H1 (cell line): ENCODE measurements around the gene PDX1. TPM values are rescaled to one million over a fixed set of nuclear protein-coding genes. Genes with fewer than 3 reads are reported as not detected.

ENCODE experiments used
- CTCF ChIA-PET: fragments of 300-600 bp; sonication (Branson Sonifier 250); formaldehyde crosslinking; loops from one replicate; lab custom pipeline; 2021; ENCODE audit not compliant: partially characterized antibody; lab: Charles Lee
- POLR2A ChIA-PET: fragments of 300-600 bp; sonication (Branson Sonifier 250); formaldehyde crosslinking; loops from one replicate; lab custom pipeline; 2021; ENCODE audit warnings: inconsistent platforms; ENCODE audit not compliant: partially characterized antibody; lab: Charles Lee
- DNase-seq, 2 experiments: peaks; one replicate each; pipeline versions ENCODE4 v3.0.0 to v3.0.0-alpha.2; 2010 to 2022; ENCODE audit warnings: low spot score in 2 of 2, low read depth in 1 of 2, mixed read lengths in 1 of 2
- FAIRE-seq: peaks from 2 replicates; lab custom pipeline; 2011; peaks lifted over from hg19 to GRCh38; lab: Jason Lieb, UNC
- H2AFZ ChIP-seq: 2 replicates; pipeline ENCODE4 v1.8.1; 2012; ENCODE audit warnings: low read length, inconsistent platforms
- H2AK5ac ChIP-seq: 2 replicates; pipeline ENCODE4 v1.6.1; 2013; ENCODE audit warnings: low read depth, low read length
- H2BK120ac ChIP-seq: replicated peaks from 2 replicates; pipeline ENCODE3; 2013; ENCODE audit warnings: low read depth, low read length, inconsistent platforms
- H2BK12ac ChIP-seq: 2 replicates; pipeline ENCODE4 v1.6.1; 2013; ENCODE audit warnings: low read depth, low read length
- H2BK15ac ChIP-seq: 2 replicates; pipeline ENCODE4 v1.6.1; 2013; ENCODE audit warnings: low read length
- H2BK20ac ChIP-seq: 2 replicates; pipeline ENCODE4 v1.6.1; 2013; ENCODE audit warnings: low read length
- H2BK5ac ChIP-seq: 2 replicates; pipeline ENCODE4 v1.6.1; 2013; ENCODE audit warnings: low read depth, low read length
- H3K14ac ChIP-seq: 2 replicates; pipeline ENCODE4 v1.6.1; 2013; ENCODE audit warnings: inconsistent platforms; ENCODE audit not compliant: insufficient read length
- H3K18ac ChIP-seq: 2 replicates; pipeline ENCODE4 v1.6.1; 2013; ENCODE audit warnings: low read length; ENCODE audit errors: extremely low read depth
- H3K23ac ChIP-seq: 2 replicates; pipeline ENCODE4 v1.6.1; 2013; ENCODE audit warnings: inconsistent platforms; ENCODE audit not compliant: insufficient read length
- H3K23me2 ChIP-seq: 2 replicates; pipeline ENCODE4 v1.6.1; 2013; ENCODE audit warnings: low read depth, low read length
- H3K27ac ChIP-seq: 2 replicates; pipeline ENCODE4 v1.6.1; 2011; ENCODE audit warnings: low read depth, low read length, inconsistent platforms
- H3K27me3 ChIP-seq, 4 experiments: replicated peaks in 1 of 4; 1 replicate in 1 of 4; 2 replicates in 3 of 4; pipeline versions ENCODE4 v1.6.1 to v1.8.1; 2011 to 2013; ENCODE audit warnings: low read length in 3 of 4, mild to moderate bottlenecking in 3 of 4, inconsistent platforms in 2 of 4, mixed read lengths in 2 of 4, moderate library complexity in 1 of 4; ENCODE audit not compliant: control insufficient read depth in 3 of 4, insufficient read depth in 3 of 4; ENCODE audit errors: extremely low read depth in 1 of 4
- H3K36me3 ChIP-seq, 4 experiments: 2 replicates each; pipeline versions ENCODE4 v1.6.1 to v1.8.1; 2011 to 2013; ENCODE audit warnings: mild to moderate bottlenecking in 4 of 4, low read length in 3 of 4, moderate library complexity in 2 of 4, control low read depth in 1 of 4, inconsistent platforms in 1 of 4; ENCODE audit not compliant: insufficient read depth in 4 of 4, control insufficient read depth in 2 of 4
- H3K4ac ChIP-seq: replicated peaks from 2 replicates; pipeline ENCODE3; 2013; ENCODE audit warnings: low read length, low read depth, mixed read lengths, inconsistent platforms; ENCODE audit not compliant: insufficient read length
- H3K4me1 ChIP-seq, 4 experiments: replicated peaks in 1 of 4; 1 replicate in 1 of 4; 2 replicates in 3 of 4; pipeline versions ENCODE4 v1.6.1 to v1.8.1; 2011 to 2013; ENCODE audit warnings: low read length in 3 of 4, inconsistent platforms in 2 of 4, mixed read lengths in 1 of 4; ENCODE audit not compliant: insufficient read depth in 4 of 4, control insufficient read depth in 3 of 4
- H3K4me2 ChIP-seq, 2 experiments: 2 replicates each; pipeline versions ENCODE4 v1.6.1 to v1.8.1; 2011 to 2013; ENCODE audit warnings: low read depth in 2 of 2, low read length in 2 of 2, control low read depth in 1 of 2, inconsistent platforms in 1 of 2, mild to moderate bottlenecking in 1 of 2; ENCODE audit not compliant: insufficient read depth in 1 of 2
- H3K4me3 ChIP-seq, 4 experiments: fragments of 200-600, 300-600 bp in 1 of 4; sonication (generic), shearing (Covaris generic), sonication (Bioruptor Twin) in 1 of 4; 2 replicates each; pipeline versions ENCODE4 v1.5.1 to v1.8.1; 2011 to 2016; ENCODE audit warnings: low read length in 4 of 4, low read depth in 3 of 4, control low read depth in 2 of 4, inconsistent platforms in 2 of 4, mild to moderate bottlenecking in 2 of 4, mixed read lengths in 1 of 4, moderate library complexity in 1 of 4; ENCODE audit not compliant: insufficient read depth in 2 of 4; ENCODE audit errors: extremely low read depth in 1 of 4
- H3K56ac ChIP-seq: replicated peaks from 2 replicates; pipeline ENCODE3; 2013; ENCODE audit warnings: low read depth, mild to moderate bottlenecking, mixed read lengths, low read length, inconsistent platforms; ENCODE audit not compliant: insufficient read length
- H3K79me1 ChIP-seq: 2 replicates; pipeline ENCODE4 v1.6.1; 2013; ENCODE audit warnings: low read depth, low read length, control low read depth
- H3K79me2 ChIP-seq, 2 experiments: 2 replicates each; pipeline versions ENCODE4 v1.6.1 to v1.8.1; 2012 to 2013; ENCODE audit warnings: low read length in 2 of 2, mild to moderate bottlenecking in 2 of 2, inconsistent platforms in 1 of 2; ENCODE audit not compliant: insufficient read depth in 2 of 2, control insufficient read depth in 1 of 2
- H3K9ac ChIP-seq, 4 experiments: replicated peaks in 1 of 4; 1 replicate in 1 of 4; 2 replicates in 3 of 4; pipeline versions ENCODE4 v1.6.1 to v1.8.1; 2011 to 2013; ENCODE audit warnings: low read depth in 3 of 4, low read length in 3 of 4, control low read depth in 2 of 4, mild to moderate bottlenecking in 2 of 4, moderate library complexity in 2 of 4, inconsistent platforms in 1 of 4; ENCODE audit errors: extremely low read depth in 1 of 4
- H3K9me3 ChIP-seq, 2 experiments: 2 replicates each; pipeline versions ENCODE4 v1.6.1 to v1.8.1; 2012 to 2013; ENCODE audit warnings: mild to moderate bottlenecking in 2 of 2, moderate library complexity in 2 of 2, control low read depth in 1 of 2, inconsistent platforms in 1 of 2, low read depth in 1 of 2, low read length in 1 of 2, mixed read lengths in 1 of 2; ENCODE audit not compliant: insufficient read depth in 2 of 2
- H4K20me1 ChIP-seq, 2 experiments: replicated peaks in 1 of 2; 2 replicates each; pipeline versions ENCODE3 to v1.8.1; 2011 to 2013; ENCODE audit warnings: inconsistent platforms in 2 of 2, low read length in 2 of 2, mild to moderate bottlenecking in 1 of 2; ENCODE audit not compliant: insufficient read depth in 2 of 2, control insufficient read depth in 1 of 2
- H4K5ac ChIP-seq: 2 replicates; pipeline ENCODE4 v1.6.1; 2013; ENCODE audit warnings: low read length, low read depth, mixed read lengths, inconsistent platforms; ENCODE audit not compliant: insufficient read length
- H4K8ac ChIP-seq: 2 replicates; pipeline ENCODE4 v1.8.0; 2013; ENCODE audit warnings: mild to moderate bottlenecking, moderate library complexity, low read length, inconsistent platforms; ENCODE audit not compliant: insufficient read depth; ENCODE audit errors: extremely low read depth
- H4K91ac ChIP-seq: replicated peaks from 2 replicates; pipeline ENCODE3; 2013; ENCODE audit warnings: low read length, mixed read lengths, inconsistent platforms; ENCODE audit not compliant: insufficient read length
- CBX5 ChIP-seq: fragments of 300-800, 300-1000 bp; sonication (generic); IDR thresholded peaks from 2 replicates; pipeline ENCODE4 v1.7.1; 2016; ENCODE audit warnings: antibody characterized with exemption, low read length, low read depth
- CBX8 ChIP-seq: fragments of 300-800, 300-1000 bp; sonication (generic); IDR thresholded peaks from 2 replicates; pipeline ENCODE4 v1.7.1; 2016; ENCODE audit warnings: low read depth, low read length, borderline replicate concordance
- KDM5A ChIP-seq: fragments of 200-600 bp; IDR thresholded peaks from 2 replicates; pipeline ENCODE4 v1.7.1; 2012; ENCODE audit warnings: mild to moderate bottlenecking, low read length, inconsistent platforms, mixed read lengths
- SIN3A ChIP-seq, 2 experiments: IDR thresholded peaks in 1 of 2; conservative IDR thresholded peaks in 1 of 2; 2 replicates each; pipeline ENCODE4 v1.6.1; 2011 to 2012; ENCODE audit warnings: low read length in 2 of 2, improper control_type of control experiment in 1 of 2, low read depth in 1 of 2, mild to moderate bottlenecking in 1 of 2
- YY1 ChIP-seq: IDR thresholded peaks from 2 replicates; pipeline ENCODE4 v1.6.1; 2011; ENCODE audit warnings: low read depth, mild to moderate bottlenecking, low read length
- WGBS, 2 experiments: shearing (Covaris generic) in 1 of 2; methylation state at CpG; one replicate each; pipeline versions ENCODE4 v1.1.6 to v1.1.7; 2013 to 2015; ENCODE audit warnings: low lambda C conversion rate in 2 of 2, mixed read lengths in 2 of 2, inconsistent platforms in 1 of 2, low coverage in 1 of 2, missing lambda C conversion rate in 1 of 2; ENCODE audit not compliant: insufficient replicate concordance in 2 of 2, insufficient coverage in 1 of 2, insufficient read length in 1 of 2; ENCODE audit errors: extremely low coverage in 1 of 2, missing lambda C conversion rate in 1 of 2; 5-methylcytosine and 5-hydroxymethylcytosine counted together
- polyA plus RNA-seq, 7 experiments: library from polyadenylated mRNA; depleted of rRNA in 3 of 7; stranded (reverse) in 5 of 7; unstranded in 2 of 7; fragments of >200 nt in 5 of 7; fragments of 200-250 nt in 2 of 7; gene quantifications; 1 replicate in 5 of 7; 2 replicates in 1 of 7; 4 replicates in 1 of 7; pipeline versions ENCODE4 v1.2.1 to v1.2.3, GENCODE V29; 2011 to 2013; ENCODE audit warnings: missing spikeins in 2 of 7, mixed read lengths in 2 of 7
- total RNA-seq: library from RNA; stranded (reverse); fragmentation: NEBNext Ultra II Directional; extraction: Animal tissue kit (Norgen Biotek cat#: 25700); gene quantifications from 2 replicates; pipeline ENCODE4 v1.2.1, GENCODE V29; 2021
- TF ChIP-seq, protein P1 (sequence below): IDR thresholded peaks from 2 replicates; pipeline ENCODE4 v1.6.1; 2012; ENCODE audit warnings: low read length, inconsistent platforms
- TF ChIP-seq, protein P2 (sequence below): IDR thresholded peaks from 2 replicates; pipeline ENCODE4 v1.6.1; 2011; ENCODE audit warnings: low read depth, mild to moderate bottlenecking, low read length; ENCODE audit not compliant: insufficient read depth

Gene PDX1
- total and polyA plus RNA-seq, 2 of the 8 experiments (the other 6 are each of a cell fraction or from before 2014, with no cell fraction given), result not detected

DNA sequence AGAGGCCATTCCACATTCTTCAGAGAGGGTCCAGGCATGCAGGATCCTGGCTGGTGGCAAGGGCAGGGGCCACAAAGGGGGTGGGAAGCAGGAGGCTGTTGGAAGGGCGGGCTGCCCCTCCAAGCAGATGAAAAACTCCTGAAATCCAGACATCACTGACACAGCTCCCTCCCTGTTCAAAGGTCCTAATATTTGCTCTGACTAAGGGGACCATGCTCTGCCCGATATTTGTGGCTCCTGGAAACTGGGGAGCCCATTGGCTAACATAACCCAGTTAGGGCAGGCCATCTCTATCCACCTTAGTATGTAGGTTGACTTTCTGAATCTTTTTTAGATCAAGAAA, 52.6 kb downstream of the PDX1 start:
- H3K79me2 ChIP-seq, result no peaks in the 10 kb centered on the region
- H2BK15ac ChIP-seq, result peak overlapping the region; percentile 1; the same call in 1 of the 2 replicates
- no peak overlapping the region for H3K4ac ChIP-seq
- CTCF ChIA-PET, result interaction anchor here (0.7 to 20.5 kb wide), 12 partner anchors 5 to 611 kb away, joined by 3 to 283 read pairs (median 5); partner anchors contain the start of genes CDX2, GSX1 and URAD
- H2AK5ac ChIP-seq, result no peak overlapping the region
- FAIRE-seq (no peak), DNase-seq (no peak)
- peaks cover 16 to 39% of the 10 kb centered on the region in 2 experiments for H4K20me1 ChIP-seq
- H2BK5ac ChIP-seq, result 0 out of 2 replicates have a peak overlapping the region, but pooled peaks have one; percentile 4
- H2BK20ac ChIP-seq, result peak overlapping the region; percentile 57; the same call in 1 of the 2 replicates
- WGBS, 2 experiments, result 58% methylated on average over 2 of the region's 2 CpGs; no CpG with 5 or more reads in 1 of the 2 experiments
- peaks cover 94 to 100% (median 99%) of the 10 kb centered on the region in 4 experiments for H3K27me3 ChIP-seq
- H3K23ac ChIP-seq, result no peak overlapping the region
- no peak overlapping the region for H2AFZ ChIP-seq
- POLR2A ChIA-PET, result interaction anchor here (0.7 to 1.6 kb wide), 3 partner anchors 9 to 547 kb away, joined by 3 read pairs; no protein-coding TSS in a partner anchor
- H2BK120ac ChIP-seq, result no peak overlapping the region
- TF ChIP-seq YY1 (no peak), SIN3A (conservative IDR thresholded peaks at IDR 0.05 in 1 of 2, IDR thresholded peaks at IDR 0.05 in 1 of 2; ENCODE audit: low read depth in 1 of 2, low read length in 2 of 2) (no peak), KDM5A (no peak), CBX5 (no peak), CBX8 (no peak)
- TF ChIP-seq, protein P1, sequence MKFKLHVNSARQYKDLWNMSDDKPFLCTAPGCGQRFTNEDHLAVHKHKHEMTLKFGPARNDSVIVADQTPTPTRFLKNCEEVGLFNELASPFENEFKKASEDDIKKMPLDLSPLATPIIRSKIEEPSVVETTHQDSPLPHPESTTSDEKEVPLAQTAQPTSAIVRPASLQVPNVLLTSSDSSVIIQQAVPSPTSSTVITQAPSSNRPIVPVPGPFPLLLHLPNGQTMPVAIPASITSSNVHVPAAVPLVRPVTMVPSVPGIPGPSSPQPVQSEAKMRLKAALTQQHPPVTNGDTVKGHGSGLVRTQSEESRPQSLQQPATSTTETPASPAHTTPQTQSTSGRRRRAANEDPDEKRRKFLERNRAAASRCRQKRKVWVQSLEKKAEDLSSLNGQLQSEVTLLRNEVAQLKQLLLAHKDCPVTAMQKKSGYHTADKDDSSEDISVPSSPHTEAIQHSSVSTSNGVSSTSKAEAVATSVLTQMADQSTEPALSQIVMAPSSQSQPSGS, result no peak
- TF ChIP-seq, protein P2, sequence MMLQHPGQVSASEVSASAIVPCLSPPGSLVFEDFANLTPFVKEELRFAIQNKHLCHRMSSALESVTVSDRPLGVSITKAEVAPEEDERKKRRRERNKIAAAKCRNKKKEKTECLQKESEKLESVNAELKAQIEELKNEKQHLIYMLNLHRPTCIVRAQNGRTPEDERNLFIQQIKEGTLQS, result no peak
- H3K4me2 ChIP-seq, result no peak overlapping the region; a peak in 1 of 4 replicates
- H3K56ac ChIP-seq, result no peak overlapping the region
- H3K9ac ChIP-seq, result no peak overlapping the region
- H3K23me2 ChIP-seq, result peaks cover 5% of the 10 kb centered on the region; the same call in 1 of the 2 replicates
- no peaks in the 10 kb centered on the region for H3K9me3 ChIP-seq
- H3K36me3 ChIP-seq, result peaks cover 0 to 12% (median 0%) of the 10 kb centered on the region in 4 experiments; a peak in 1 of 8 replicates
- H4K91ac ChIP-seq, result no peak overlapping the region
- H3K14ac ChIP-seq, result no peak overlapping the region
- H2BK12ac ChIP-seq, result peak overlapping the region; percentile 98; the same call in 1 of the 2 replicates
- H3K79me1 ChIP-seq, result no peaks in the 10 kb centered on the region
- H4K8ac ChIP-seq, result no peak overlapping the region
- H4K5ac ChIP-seq, result no peak overlapping the region
- H3K27ac ChIP-seq, result no peak overlapping the region
- peak overlapping the region; percentile 62; the same call in 1 of the 2 replicates for H3K18ac ChIP-seq
- no peak overlapping the region for H3K4me3 ChIP-seq
- peaks cover 5 to 43% (median 29%) of the 10 kb centered on the region in 4 experiments for H3K4me1 ChIP-seq
